Nucleus accumbens (tissue), 56 donors: ENCODE results near the gene MYRIP.
"Not testable (repeated sequence)": the region's sequence is repeated elsewhere in the genome, so short reads cannot be mapped to it uniquely, and the experiment has no call there.

Experiments used
- DNase-seq, 56 donors: peaks; one replicate each; lab custom pipeline; 2025; lab: John Stamatoyannopoulos, UW

Gene MYRIP

GRCh38 chr3:39805650-39806049, 3.8 kb upstream of the MYRIP start:
- DNase-seq, result no peak

- DNase-seq, result no peak
Measured at GRCh38 chr3:39806820-39807219, 2.6 kb upstream of the MYRIP start.

- DNase-seq, result peak in 21 of 56 donors; percentile 6 to 64 (median 29)
Measured at GRCh38 chr3:39808467-39809180, 785 bp upstream of the MYRIP start.

GRCh38 chr3:39809995-39810595, 686 bp downstream of the MYRIP start:
- DNase-seq, result peak in 3 of 56 donors; percentile 24 to 26 (median 25)

GRCh38 chr3:39810647-39811161, 1.3 kb downstream of the MYRIP start:
- no peak for DNase-seq

- DNase-seq, result no peak
Measured at GRCh38 chr3:39811561-39811960, 2.2 kb downstream of the MYRIP start.

GRCh38 chr3:39812537-39812936, 3.1 kb downstream of the MYRIP start:
- DNase-seq, result peak in 2 of 56 donors; percentile 17 to 38

- DNase-seq, result no peak
Measured at GRCh38 chr3:39814007-39814406, 4.6 kb downstream of the MYRIP start.

GRCh38 chr3:39819899-39820298, 10.5 kb downstream of the MYRIP start:
- DNase-seq, result no peak

- DNase-seq, result not testable (repeated sequence)
Measured at GRCh38 chr3:39833764-39834163, 24.4 kb downstream of the MYRIP start.

GRCh38 chr3:39839484-39839883, 30.1 kb downstream of the MYRIP start:
- DNase-seq, result no peak

GRCh38 chr3:39843440-39843839, 34.0 kb downstream of the MYRIP start:
- DNase-seq, result no peak

GRCh38 chr3:39848365-39848764, 39.0 kb downstream of the MYRIP start:
- no peak for DNase-seq

GRCh38 chr3:39849992-39850715, 40.7 kb downstream of the MYRIP start:
- DNase-seq, result no peak

- no peak for DNase-seq
Measured at GRCh38 chr3:39850716-39851032, 41.3 kb downstream of the MYRIP start.

- no peak for DNase-seq
Measured at GRCh38 chr3:39855517-39855916, 46.1 kb downstream of the MYRIP start.

GRCh38 chr3:39869890-39870289, 60.5 kb downstream of the MYRIP start:
- DNase-seq, result no peak

GRCh38 chr3:39870706-39871105, 61.3 kb downstream of the MYRIP start:
- no peak for DNase-seq

GRCh38 chr3:39879581-39879980, 70.2 kb downstream of the MYRIP start:
- DNase-seq, result no peak

- no peak for DNase-seq
Measured at GRCh38 chr3:39882111-39882510, 72.7 kb downstream of the MYRIP start.

- no peak for DNase-seq
Measured at GRCh38 chr3:39892068-39892467, 82.7 kb downstream of the MYRIP start.

GRCh38 chr3:39896184-39896583, 86.8 kb downstream of the MYRIP start:
- no peak for DNase-seq
